H1 (cell line): ENCODE data around the gene MRPL3. TPM values are rescaled to one million over a fixed set of nuclear protein-coding genes. Genes with fewer than 3 reads are reported as not detected.

Source experiments
- CTCF ChIA-PET: fragments of 300-600 bp; sonication (Branson Sonifier 250); formaldehyde crosslinking; loops from one replicate; lab custom pipeline; 2021; ENCODE audit not compliant: partially characterized antibody; lab: Charles Lee
- POLR2A ChIA-PET: fragments of 300-600 bp; sonication (Branson Sonifier 250); formaldehyde crosslinking; loops from one replicate; lab custom pipeline; 2021; ENCODE audit warnings: inconsistent platforms; ENCODE audit not compliant: partially characterized antibody; lab: Charles Lee
- DNase-seq, 2 experiments: peaks; one replicate each; pipeline versions ENCODE4 v3.0.0 to v3.0.0-alpha.2; 2010 to 2022; ENCODE audit warnings: low spot score in 2 of 2, low read depth in 1 of 2, mixed read lengths in 1 of 2
- FAIRE-seq: peaks from 2 replicates; lab custom pipeline; 2011; peaks lifted over from hg19 to GRCh38; lab: Jason Lieb, UNC
- H2AFZ ChIP-seq: 2 replicates; pipeline ENCODE4 v1.8.1; 2012; ENCODE audit warnings: low read length, inconsistent platforms
- H2AK5ac ChIP-seq: 2 replicates; pipeline ENCODE4 v1.6.1; 2013; ENCODE audit warnings: low read depth, low read length
- H2BK120ac ChIP-seq: replicated peaks from 2 replicates; pipeline ENCODE3; 2013; ENCODE audit warnings: low read depth, low read length, inconsistent platforms
- H2BK12ac ChIP-seq: 2 replicates; pipeline ENCODE4 v1.6.1; 2013; ENCODE audit warnings: low read depth, low read length
- H2BK15ac ChIP-seq: 2 replicates; pipeline ENCODE4 v1.6.1; 2013; ENCODE audit warnings: low read length
- H2BK20ac ChIP-seq: 2 replicates; pipeline ENCODE4 v1.6.1; 2013; ENCODE audit warnings: low read length
- H2BK5ac ChIP-seq: 2 replicates; pipeline ENCODE4 v1.6.1; 2013; ENCODE audit warnings: low read depth, low read length
- H3K14ac ChIP-seq: 2 replicates; pipeline ENCODE4 v1.6.1; 2013; ENCODE audit warnings: inconsistent platforms; ENCODE audit not compliant: insufficient read length
- H3K18ac ChIP-seq: 2 replicates; pipeline ENCODE4 v1.6.1; 2013; ENCODE audit warnings: low read length; ENCODE audit errors: extremely low read depth
- H3K23ac ChIP-seq: 2 replicates; pipeline ENCODE4 v1.6.1; 2013; ENCODE audit warnings: inconsistent platforms; ENCODE audit not compliant: insufficient read length
- H3K23me2 ChIP-seq: 2 replicates; pipeline ENCODE4 v1.6.1; 2013; ENCODE audit warnings: low read depth, low read length
- H3K27ac ChIP-seq: 2 replicates; pipeline ENCODE4 v1.6.1; 2011; ENCODE audit warnings: low read depth, low read length, inconsistent platforms
- H3K27me3 ChIP-seq, 4 experiments: replicated peaks in 1 of 4; 1 replicate in 1 of 4; 2 replicates in 3 of 4; pipeline versions ENCODE4 v1.6.1 to v1.8.1; 2011 to 2013; ENCODE audit warnings: low read length in 3 of 4, mild to moderate bottlenecking in 3 of 4, inconsistent platforms in 2 of 4, mixed read lengths in 2 of 4, moderate library complexity in 1 of 4; ENCODE audit not compliant: control insufficient read depth in 3 of 4, insufficient read depth in 3 of 4; ENCODE audit errors: extremely low read depth in 1 of 4
- H3K36me3 ChIP-seq, 4 experiments: 2 replicates each; pipeline versions ENCODE4 v1.6.1 to v1.8.1; 2011 to 2013; ENCODE audit warnings: mild to moderate bottlenecking in 4 of 4, low read length in 3 of 4, moderate library complexity in 2 of 4, control low read depth in 1 of 4, inconsistent platforms in 1 of 4; ENCODE audit not compliant: insufficient read depth in 4 of 4, control insufficient read depth in 2 of 4
- H3K4ac ChIP-seq: replicated peaks from 2 replicates; pipeline ENCODE3; 2013; ENCODE audit warnings: low read length, low read depth, mixed read lengths, inconsistent platforms; ENCODE audit not compliant: insufficient read length
- H3K4me1 ChIP-seq, 4 experiments: replicated peaks in 1 of 4; 1 replicate in 1 of 4; 2 replicates in 3 of 4; pipeline versions ENCODE4 v1.6.1 to v1.8.1; 2011 to 2013; ENCODE audit warnings: low read length in 3 of 4, inconsistent platforms in 2 of 4, mixed read lengths in 1 of 4; ENCODE audit not compliant: insufficient read depth in 4 of 4, control insufficient read depth in 3 of 4
- H3K4me2 ChIP-seq, 2 experiments: 2 replicates each; pipeline versions ENCODE4 v1.6.1 to v1.8.1; 2011 to 2013; ENCODE audit warnings: low read depth in 2 of 2, low read length in 2 of 2, control low read depth in 1 of 2, inconsistent platforms in 1 of 2, mild to moderate bottlenecking in 1 of 2; ENCODE audit not compliant: insufficient read depth in 1 of 2
- H3K4me3 ChIP-seq, 4 experiments: fragments of 200-600, 300-600 bp in 1 of 4; sonication (generic), shearing (Covaris generic), sonication (Bioruptor Twin) in 1 of 4; 2 replicates each; pipeline versions ENCODE4 v1.5.1 to v1.8.1; 2011 to 2016; ENCODE audit warnings: low read length in 4 of 4, low read depth in 3 of 4, control low read depth in 2 of 4, inconsistent platforms in 2 of 4, mild to moderate bottlenecking in 2 of 4, mixed read lengths in 1 of 4, moderate library complexity in 1 of 4; ENCODE audit not compliant: insufficient read depth in 2 of 4; ENCODE audit errors: extremely low read depth in 1 of 4
- H3K56ac ChIP-seq: replicated peaks from 2 replicates; pipeline ENCODE3; 2013; ENCODE audit warnings: low read depth, mild to moderate bottlenecking, mixed read lengths, low read length, inconsistent platforms; ENCODE audit not compliant: insufficient read length
- H3K79me1 ChIP-seq: 2 replicates; pipeline ENCODE4 v1.6.1; 2013; ENCODE audit warnings: low read depth, low read length, control low read depth
- H3K79me2 ChIP-seq, 2 experiments: 2 replicates each; pipeline versions ENCODE4 v1.6.1 to v1.8.1; 2012 to 2013; ENCODE audit warnings: low read length in 2 of 2, mild to moderate bottlenecking in 2 of 2, inconsistent platforms in 1 of 2; ENCODE audit not compliant: insufficient read depth in 2 of 2, control insufficient read depth in 1 of 2
- H3K9ac ChIP-seq, 4 experiments: replicated peaks in 1 of 4; 1 replicate in 1 of 4; 2 replicates in 3 of 4; pipeline versions ENCODE4 v1.6.1 to v1.8.1; 2011 to 2013; ENCODE audit warnings: low read depth in 3 of 4, low read length in 3 of 4, control low read depth in 2 of 4, mild to moderate bottlenecking in 2 of 4, moderate library complexity in 2 of 4, inconsistent platforms in 1 of 4; ENCODE audit errors: extremely low read depth in 1 of 4
- H3K9me3 ChIP-seq, 2 experiments: 2 replicates each; pipeline versions ENCODE4 v1.6.1 to v1.8.1; 2012 to 2013; ENCODE audit warnings: mild to moderate bottlenecking in 2 of 2, moderate library complexity in 2 of 2, control low read depth in 1 of 2, inconsistent platforms in 1 of 2, low read depth in 1 of 2, low read length in 1 of 2, mixed read lengths in 1 of 2; ENCODE audit not compliant: insufficient read depth in 2 of 2
- H4K20me1 ChIP-seq, 2 experiments: replicated peaks in 1 of 2; 2 replicates each; pipeline versions ENCODE3 to v1.8.1; 2011 to 2013; ENCODE audit warnings: inconsistent platforms in 2 of 2, low read length in 2 of 2, mild to moderate bottlenecking in 1 of 2; ENCODE audit not compliant: insufficient read depth in 2 of 2, control insufficient read depth in 1 of 2
- H4K5ac ChIP-seq: 2 replicates; pipeline ENCODE4 v1.6.1; 2013; ENCODE audit warnings: low read length, low read depth, mixed read lengths, inconsistent platforms; ENCODE audit not compliant: insufficient read length
- H4K8ac ChIP-seq: 2 replicates; pipeline ENCODE4 v1.8.0; 2013; ENCODE audit warnings: mild to moderate bottlenecking, moderate library complexity, low read length, inconsistent platforms; ENCODE audit not compliant: insufficient read depth; ENCODE audit errors: extremely low read depth
- H4K91ac ChIP-seq: replicated peaks from 2 replicates; pipeline ENCODE3; 2013; ENCODE audit warnings: low read length, mixed read lengths, inconsistent platforms; ENCODE audit not compliant: insufficient read length
- ATF3 ChIP-seq: IDR thresholded peaks from 2 replicates; pipeline ENCODE4 v1.6.1; 2011; ENCODE audit warnings: low read depth, mild to moderate bottlenecking, low read length; ENCODE audit not compliant: insufficient read depth
- CBX5 ChIP-seq: fragments of 300-800, 300-1000 bp; sonication (generic); IDR thresholded peaks from 2 replicates; pipeline ENCODE4 v1.7.1; 2016; ENCODE audit warnings: antibody characterized with exemption, low read length, low read depth
- CTCF ChIP-seq, 3 experiments: IDR thresholded peaks; 1 replicate in 2 of 3; 2 replicates in 1 of 3; pipeline versions ENCODE4 v1.5.1 to v1.6.1; 2011; ENCODE audit warnings: low read length in 3 of 3, mild to moderate bottlenecking in 3 of 3, inconsistent platforms in 2 of 3, low read depth in 1 of 3, moderate library complexity in 1 of 3; ENCODE audit not compliant: insufficient read depth in 1 of 3; ENCODE audit errors: control extremely low read depth in 1 of 3
- EP300 ChIP-seq, 2 experiments: IDR thresholded peaks; 1 replicate in 1 of 2; 2 replicates in 1 of 2; pipeline ENCODE4 v1.6.1; 2011 to 2012; ENCODE audit warnings: low read depth in 2 of 2, low read length in 2 of 2, mild to moderate bottlenecking in 2 of 2, borderline replicate concordance in 1 of 2, inconsistent platforms in 1 of 2, moderate library complexity in 1 of 2
- HDAC2 ChIP-seq, 2 experiments: fragments of 300-600 bp in 1 of 2; sonication (generic) in 1 of 2; IDR thresholded peaks; 2 replicates each; pipeline ENCODE4 v1.6.1; 2011 to 2012; ENCODE audit warnings: low read depth in 2 of 2, low read length in 2 of 2, mild to moderate bottlenecking in 2 of 2, moderate library complexity in 2 of 2, borderline replicate concordance in 1 of 2, inconsistent platforms in 1 of 2
- RFX5 ChIP-seq: IDR thresholded peaks from 2 replicates; pipeline ENCODE4 v1.6.1; 2011; ENCODE audit warnings: low read depth, low read length, improper control_type of control experiment, borderline replicate concordance
- USF2 ChIP-seq: IDR thresholded peaks from 2 replicates; pipeline ENCODE4 v1.6.1; 2011; ENCODE audit warnings: low read length, improper control_type of control experiment
- polyA plus RNA-seq, 7 experiments: library from polyadenylated mRNA; depleted of rRNA in 3 of 7; stranded (reverse) in 5 of 7; unstranded in 2 of 7; fragments of >200 nt in 5 of 7; fragments of 200-250 nt in 2 of 7; gene quantifications; 1 replicate in 5 of 7; 2 replicates in 1 of 7; 4 replicates in 1 of 7; pipeline versions ENCODE4 v1.2.1 to v1.2.3, GENCODE V29; 2011 to 2013; ENCODE audit warnings: missing spikeins in 2 of 7, mixed read lengths in 2 of 7
- total RNA-seq: library from RNA; stranded (reverse); fragmentation: NEBNext Ultra II Directional; extraction: Animal tissue kit (Norgen Biotek cat#: 25700); gene quantifications from 2 replicates; pipeline ENCODE4 v1.2.1, GENCODE V29; 2021

MRPL3 gene
- total and polyA plus RNA-seq, 2 of the 8 experiments (the other 6 are each of a cell fraction or from before 2014, with no cell fraction given), result 164 to 175 TPM

- Histone ChIP-seq H3K23ac (no peak overlapping the region), H2BK12ac (no peak overlapping the region), H3K56ac (no peak overlapping the region), H2BK15ac (no peak overlapping the region), H3K27ac (no peak overlapping the region), H3K9ac (no peak overlapping the region), H3K4me3 (no peak overlapping the region), H3K4me1 (no peaks in the 10 kb centered on the region), H2BK5ac (no peak overlapping the region), H3K23me2 (no peaks in the 10 kb centered on the region), H3K79me2 (no peaks in the 10 kb centered on the region), H3K79me1 (no peaks in the 10 kb centered on the region), H2BK20ac (no peak overlapping the region), H3K14ac (no peak overlapping the region), H3K36me3 (no peaks in the 10 kb centered on the region), H3K4me2 (no peak overlapping the region), H4K20me1 (no peaks in the 10 kb centered on the region), H4K91ac (no peak overlapping the region), H4K5ac (no peak overlapping the region), H2BK120ac (no peak overlapping the region), H3K4ac (no peak overlapping the region), H3K18ac (no peak overlapping the region), H3K27me3 (no peaks in the 10 kb centered on the region), H2AFZ (no peak overlapping the region), H2AK5ac (no peak overlapping the region), H4K8ac (no peak overlapping the region), H3K9me3 (no peaks in the 10 kb centered on the region)
- ChIA-PET POLR2A (interaction anchor here (1.0 to 2.4 kb wide), 2 partner anchors 9 to 18 kb away, joined by 3 to 7 read pairs; no protein-coding TSS in a partner anchor), CTCF (no interaction called here)
- no peak for DNase-seq
- TF ChIP-seq EP300 (IDR thresholded peaks at IDR 0.05; ENCODE audit: borderline replicate concordance in 1 of 2, low read depth in 2 of 2, low read length in 2 of 2), result no peak
- TF ChIP-seq CTCF (IDR thresholded peaks at IDR 0.05; ENCODE audit: control extremely low read depth in 1 of 3, insufficient read depth in 1 of 3, low read depth in 1 of 3, low read length in 3 of 3), result no peak
- no peak for TF ChIP-seq ATF3
- TF ChIP-seq USF2, result no peak
- TF ChIP-seq CBX5, result no peak
- TF ChIP-seq HDAC2 (IDR thresholded peaks at IDR 0.05; ENCODE audit: borderline replicate concordance in 1 of 2, low read depth in 2 of 2, low read length in 2 of 2), result no peak
- TF ChIP-seq RFX5, result no peak
- FAIRE-seq, result no peak
Observed at GRCh38 chr3:131454501-131454900, 48.3 kb downstream of the MRPL3 start.
